ENCODE results near the gene TPTE2.

Gene TPTE2

DNA sequence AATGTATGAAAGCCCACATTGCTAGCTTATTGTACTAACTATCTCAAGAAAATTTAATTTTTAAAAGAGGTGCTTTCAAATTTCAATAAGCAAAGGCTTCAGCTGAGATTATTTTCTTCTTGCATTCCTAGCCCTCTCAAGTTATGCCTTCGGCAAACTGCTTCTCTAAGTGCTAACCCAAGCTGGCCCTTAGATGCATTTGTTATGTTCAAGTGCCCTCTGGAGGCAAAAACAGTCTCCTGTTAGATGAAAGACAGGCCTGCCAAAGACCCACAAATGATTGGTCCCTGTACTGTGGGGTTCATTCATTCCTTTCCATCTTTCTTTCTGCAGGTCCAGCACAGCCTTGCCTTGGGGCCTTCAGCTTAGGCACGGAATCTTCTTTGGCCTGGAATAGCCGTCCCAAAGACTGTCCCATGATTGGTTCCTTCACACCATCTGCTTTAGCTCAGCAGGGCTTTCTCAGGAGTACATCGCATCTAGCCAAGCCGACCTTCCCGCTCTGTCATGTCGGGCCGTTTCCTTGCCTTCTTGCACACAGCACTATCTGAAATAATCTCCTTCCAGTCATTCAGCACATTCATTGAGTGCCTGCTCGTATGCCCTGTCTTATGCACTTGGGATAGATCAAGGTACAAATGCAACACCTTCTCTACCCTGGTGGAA is 26.4 kb upstream of the TPTE2 start:
- DNase-seq (ENCODE audit: low read depth) = peak; percentile 54
- no peak overlapping the region for H3K4me3 ChIP-seq (ENCODE audit: low read length)
- TF ChIP-seq, protein P1, sequence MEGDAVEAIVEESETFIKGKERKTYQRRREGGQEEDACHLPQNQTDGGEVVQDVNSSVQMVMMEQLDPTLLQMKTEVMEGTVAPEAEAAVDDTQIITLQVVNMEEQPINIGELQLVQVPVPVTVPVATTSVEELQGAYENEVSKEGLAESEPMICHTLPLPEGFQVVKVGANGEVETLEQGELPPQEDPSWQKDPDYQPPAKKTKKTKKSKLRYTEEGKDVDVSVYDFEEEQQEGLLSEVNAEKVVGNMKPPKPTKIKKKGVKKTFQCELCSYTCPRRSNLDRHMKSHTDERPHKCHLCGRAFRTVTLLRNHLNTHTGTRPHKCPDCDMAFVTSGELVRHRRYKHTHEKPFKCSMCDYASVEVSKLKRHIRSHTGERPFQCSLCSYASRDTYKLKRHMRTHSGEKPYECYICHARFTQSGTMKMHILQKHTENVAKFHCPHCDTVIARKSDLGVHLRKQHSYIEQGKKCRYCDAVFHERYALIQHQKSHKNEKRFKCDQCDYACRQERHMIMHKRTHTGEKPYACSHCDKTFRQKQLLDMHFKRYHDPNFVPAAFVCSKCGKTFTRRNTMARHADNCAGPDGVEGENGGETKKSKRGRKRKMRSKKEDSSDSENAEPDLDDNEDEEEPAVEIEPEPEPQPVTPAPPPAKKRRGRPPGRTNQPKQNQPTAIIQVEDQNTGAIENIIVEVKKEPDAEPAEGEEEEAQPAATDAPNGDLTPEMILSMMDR (IDR thresholded peaks at IDR 0.05; ENCODE audit: insufficient read depth, low read depth, low read length, missing control alignments) = peak; percentile 61

DNA sequence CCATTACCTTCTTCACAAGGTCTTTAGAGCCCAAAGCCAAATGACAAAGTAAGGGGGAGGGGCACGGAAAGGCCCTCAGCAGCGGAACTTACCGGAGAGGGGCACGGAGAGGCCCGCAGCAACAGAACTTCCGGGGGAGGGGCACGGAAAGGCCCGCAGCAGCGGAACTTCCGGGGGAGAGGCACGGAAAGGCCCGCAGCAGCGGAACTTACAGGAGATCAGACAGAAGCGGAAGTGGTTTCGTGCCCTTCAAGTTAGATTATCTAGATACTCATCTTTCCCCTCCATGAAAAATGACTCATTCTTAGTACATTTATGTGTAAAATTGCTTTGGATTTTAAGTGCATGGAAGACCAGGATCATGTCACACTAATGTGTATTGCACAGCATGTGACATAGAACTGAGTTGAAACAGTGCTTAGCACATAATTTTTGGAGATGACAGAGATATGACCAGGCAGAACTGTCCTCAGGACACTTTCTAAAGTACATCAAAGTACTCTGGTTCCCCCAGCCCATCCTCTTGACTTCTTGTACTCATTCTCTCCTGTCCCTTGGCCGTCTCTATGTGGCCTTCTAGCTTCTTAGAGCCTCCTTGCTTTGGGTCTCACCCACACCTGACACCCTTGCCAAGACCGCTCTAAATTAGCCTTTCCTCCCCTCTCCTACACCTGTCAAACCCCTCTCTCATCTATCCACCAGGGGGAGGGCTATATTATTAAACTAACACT is 25.7 kb upstream of the TPTE2 start:
- DNase-seq (ENCODE audit: low read depth) = peak; percentile 19
- H3K4me3 ChIP-seq (ENCODE audit: low read length) = no peak overlapping the region
- TF ChIP-seq, protein P1 (IDR thresholded peaks at IDR 0.05; ENCODE audit: insufficient read depth, low read depth, low read length, missing control alignments) = no peak

DNA sequence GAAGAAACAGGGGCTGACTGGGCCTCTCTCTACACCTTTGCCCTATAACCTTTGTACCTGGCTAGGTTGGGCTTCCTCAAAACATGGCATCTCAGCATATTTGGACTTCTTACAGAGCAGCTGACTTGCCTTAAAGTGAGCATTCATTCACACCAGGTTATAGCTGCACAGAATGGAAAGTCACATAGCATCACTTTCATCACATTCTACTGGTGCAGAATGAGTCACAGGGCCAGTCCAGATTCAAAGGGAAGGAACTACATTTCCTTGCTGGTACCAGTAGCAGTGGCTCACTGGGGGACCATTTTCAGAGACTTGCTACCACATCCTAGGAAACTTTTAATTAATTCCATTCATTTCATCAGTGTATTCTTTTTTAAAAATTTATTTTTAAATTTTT is 20.3 kb upstream of the TPTE2 start:
- H3K4me3 ChIP-seq (ENCODE audit: low read length) = no peak overlapping the region
- TF ChIP-seq, protein P1 (IDR thresholded peaks at IDR 0.05; ENCODE audit: insufficient read depth, low read depth, low read length, missing control alignments) = no peak
- DNase-seq (ENCODE audit: low read depth) = no peak

GRCh38 chr13:19575230-19575629 is 13.9 kb upstream of the TPTE2 start:
- H3K4me3 ChIP-seq (ENCODE audit: low read length) = no peak overlapping the region
- DNase-seq (ENCODE audit: low read depth) = no peak
- TF ChIP-seq, protein P1 (IDR thresholded peaks at IDR 0.05; ENCODE audit: insufficient read depth, low read depth, low read length, missing control alignments) = no peak

GRCh38 chr13:19573120-19573716 is 11.9 kb upstream of the TPTE2 start:
- H3K4me3 ChIP-seq (ENCODE audit: low read length) = no peak overlapping the region
- TF ChIP-seq, protein P1 (IDR thresholded peaks at IDR 0.05; ENCODE audit: insufficient read depth, low read depth, low read length, missing control alignments) = no peak
- DNase-seq (ENCODE audit: low read depth) = no peak

- no peak for DNase-seq (ENCODE audit: low read depth)
- TF ChIP-seq, protein P1 (IDR thresholded peaks at IDR 0.05; ENCODE audit: insufficient read depth, low read depth, low read length, missing control alignments) = no peak
- no peak overlapping the region for H3K4me3 ChIP-seq (ENCODE audit: low read length)
Observed at GRCh38 chr13:19572280-19572679, 10.9 kb upstream of the TPTE2 start.

Measured in epithelial cell of esophagus (primary cell).